CD4-positive, alpha-beta T cell treated with Interferon alpha-2 for 1 hour (primary cell): ENCODE results near the gene RTN4R.
"Not testable (repeated sequence)": the region's sequence is repeated elsewhere in the genome, so short reads cannot be mapped to it uniquely, and the experiment has no call there.

Experiments
- DNase-seq, 2 donors: peaks; one replicate each; pipeline ENCODE4 v3.0.0-alpha.2; 2020 to 2022

Gene RTN4R

DNA sequence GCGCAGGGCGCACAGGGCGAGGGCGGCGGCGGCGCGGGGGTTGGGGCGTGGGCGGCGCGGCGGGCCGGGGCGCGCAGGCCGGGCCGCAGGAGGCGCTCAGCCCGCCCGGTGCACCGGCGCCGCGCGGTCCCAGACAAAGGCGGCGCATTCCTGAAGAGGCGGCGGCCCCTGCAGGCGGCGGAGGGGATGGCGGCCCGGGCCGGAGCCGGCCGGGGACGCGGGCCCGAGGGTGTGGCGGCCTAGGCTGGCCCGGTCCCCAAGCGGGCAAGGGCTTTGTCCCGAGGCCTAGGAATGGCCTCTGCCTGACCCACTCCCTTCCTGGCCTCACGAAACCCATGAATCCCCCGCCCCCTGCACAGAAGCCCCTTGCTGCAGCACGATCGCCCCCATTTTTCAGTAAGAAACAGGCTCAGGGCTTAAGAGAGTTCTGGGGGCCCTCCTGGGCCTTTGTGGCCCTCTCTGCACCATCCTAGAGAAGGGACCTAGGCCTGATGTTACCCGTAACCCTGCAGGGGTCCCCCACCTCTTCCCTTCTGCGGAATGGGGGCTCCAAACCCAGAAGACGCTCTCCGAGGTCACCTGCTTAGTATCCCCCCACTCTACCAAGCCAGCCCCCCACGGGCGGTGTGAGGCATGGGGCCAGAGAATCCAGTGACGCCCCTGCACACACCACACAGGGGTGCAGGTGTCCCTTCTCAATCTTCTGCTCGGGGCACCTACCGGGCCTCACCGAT lies at the start of gene RTN4R:
RTN4R (minus strand) TSS at position 40 of the 734 bp plus-strand sequence. CDS start 226 bp downstream, outside the sequence.
- DNase-seq = peak; percentile 43 to 65

DNA sequence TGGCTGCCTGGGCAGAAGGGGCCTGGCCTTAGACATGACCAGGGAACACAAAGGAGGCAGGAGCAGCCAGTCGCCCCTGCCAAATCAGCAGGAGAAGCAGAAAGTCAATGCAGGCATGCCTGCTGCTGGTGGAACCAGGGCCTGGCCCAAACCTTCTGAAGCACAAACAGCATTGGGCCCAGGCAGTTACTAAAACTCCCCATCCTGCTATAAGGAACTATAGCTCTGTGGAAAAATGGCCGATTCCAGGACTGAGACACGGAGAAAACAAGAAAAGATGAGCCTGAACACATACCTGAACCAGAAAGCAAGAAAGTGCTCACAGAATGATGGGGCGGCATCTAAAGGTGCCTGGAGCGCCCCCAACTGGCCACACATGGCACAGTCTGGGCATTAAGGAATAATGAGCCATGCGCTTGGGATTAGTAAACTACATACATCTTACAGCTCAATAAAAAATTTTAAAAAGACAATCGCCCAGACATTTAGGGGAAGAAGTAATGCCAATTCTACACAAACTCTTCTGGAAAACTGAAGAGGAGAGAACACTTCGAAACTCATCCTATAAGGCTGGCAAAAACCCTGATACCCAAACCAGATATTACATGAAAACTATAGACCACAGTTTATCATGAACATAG lies 49.4 kb upstream of the RTN4R start:
- peak in 1 of 2 donors; percentile 53 for DNase-seq

DNA sequence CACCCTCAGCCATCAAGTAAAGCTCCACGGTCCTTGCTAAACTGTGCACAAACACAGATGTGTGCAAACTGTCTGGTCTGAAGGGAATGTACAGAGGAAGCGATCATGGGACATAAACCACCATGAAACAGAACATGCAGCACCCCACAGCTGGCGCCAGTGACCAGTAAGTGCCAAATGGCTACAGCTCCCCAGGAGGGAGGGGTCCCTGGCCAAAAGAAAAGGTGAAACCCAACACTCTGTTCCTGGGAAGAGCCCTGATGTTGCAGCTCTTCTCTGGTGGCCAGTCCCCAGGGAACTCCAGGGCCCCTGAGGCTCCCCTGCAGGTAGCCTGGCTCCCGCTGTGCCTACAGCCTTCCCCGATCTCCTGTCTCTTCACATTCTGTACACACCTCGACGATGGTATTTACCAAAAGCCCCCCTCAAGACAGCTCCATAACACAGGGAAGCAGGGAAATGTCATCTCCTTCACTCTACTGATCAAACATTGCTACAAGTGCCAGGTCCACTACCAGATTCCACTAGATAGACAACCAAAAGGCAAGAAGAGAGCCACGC lies 48.8 kb upstream of the RTN4R start:
- DNase-seq = no peak

DNA sequence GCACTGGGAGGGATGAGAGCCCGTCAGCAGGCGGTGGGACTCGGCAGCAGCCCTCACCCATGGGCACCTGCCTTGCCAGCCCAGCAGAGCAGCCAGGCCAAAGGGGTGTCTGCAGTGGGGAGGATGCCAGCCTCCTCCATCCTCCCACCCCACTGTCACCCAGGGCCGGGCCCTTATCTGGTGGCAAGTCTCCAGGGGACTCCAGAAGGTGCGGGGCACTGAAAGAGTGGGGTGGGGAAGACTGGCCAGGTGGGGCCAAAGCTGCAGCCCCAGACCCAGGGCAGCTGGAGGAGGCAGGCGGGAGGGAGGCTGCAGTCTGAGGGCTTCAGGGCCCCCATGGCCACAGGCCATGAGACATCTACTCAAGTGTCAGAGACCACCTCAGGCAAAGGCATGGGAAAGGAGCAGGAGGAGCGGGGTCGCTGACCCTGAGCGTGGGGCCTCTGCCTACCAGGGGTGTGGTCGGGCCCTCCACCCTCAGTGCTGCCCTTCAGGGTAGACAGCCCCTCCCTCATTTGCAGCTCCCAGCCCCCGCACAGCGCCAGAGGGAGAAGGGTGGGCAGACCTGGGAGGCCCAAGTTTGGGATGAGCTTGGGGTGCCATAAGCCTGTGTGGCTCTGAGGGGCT lies 48.2 kb upstream of the RTN4R start:
- DNase-seq = no peak

DNA sequence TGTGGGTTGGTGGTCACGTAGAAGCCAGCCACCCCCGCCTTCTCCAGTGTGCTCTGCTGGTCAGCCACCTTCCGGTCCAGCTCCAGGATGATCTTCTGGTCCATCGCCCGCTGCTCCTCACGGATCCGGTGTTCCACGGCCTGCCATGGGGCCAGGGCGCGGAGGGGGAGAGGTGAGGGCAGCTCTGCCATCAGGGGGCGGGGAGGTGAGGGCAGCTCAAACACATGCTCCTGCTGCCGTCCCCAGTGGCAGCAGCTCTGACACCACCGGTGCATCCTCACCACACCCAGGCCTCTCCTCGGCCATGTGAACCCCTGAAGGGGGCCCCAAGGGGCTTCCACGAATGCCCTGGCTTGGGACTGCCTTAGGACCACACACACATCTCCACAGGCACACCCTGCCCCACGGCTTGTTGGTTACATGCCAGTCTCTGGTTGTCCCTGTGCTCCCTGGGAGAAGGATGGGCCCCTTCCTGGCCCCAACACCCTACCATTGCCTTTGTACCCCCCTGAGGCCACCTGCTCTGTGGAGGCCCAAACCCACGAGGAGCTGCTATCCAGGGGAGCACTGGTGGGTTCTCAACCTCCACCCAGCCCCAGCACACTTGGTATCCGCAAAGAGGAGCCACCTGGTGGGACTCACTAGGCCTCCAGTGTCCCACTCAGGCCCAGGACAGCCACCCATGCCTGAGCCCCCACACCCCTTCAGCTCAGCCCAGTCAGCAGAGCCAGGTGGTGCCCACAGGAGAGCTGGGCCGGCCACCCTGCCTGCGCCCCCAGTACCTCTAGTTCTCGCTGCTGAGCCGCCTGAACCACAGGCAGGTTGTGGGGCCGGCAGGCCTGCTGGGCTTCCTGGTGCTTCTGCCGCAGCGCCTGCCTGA lies 47.5 kb upstream of the RTN4R start:
- DNase-seq = no peak

DNA sequence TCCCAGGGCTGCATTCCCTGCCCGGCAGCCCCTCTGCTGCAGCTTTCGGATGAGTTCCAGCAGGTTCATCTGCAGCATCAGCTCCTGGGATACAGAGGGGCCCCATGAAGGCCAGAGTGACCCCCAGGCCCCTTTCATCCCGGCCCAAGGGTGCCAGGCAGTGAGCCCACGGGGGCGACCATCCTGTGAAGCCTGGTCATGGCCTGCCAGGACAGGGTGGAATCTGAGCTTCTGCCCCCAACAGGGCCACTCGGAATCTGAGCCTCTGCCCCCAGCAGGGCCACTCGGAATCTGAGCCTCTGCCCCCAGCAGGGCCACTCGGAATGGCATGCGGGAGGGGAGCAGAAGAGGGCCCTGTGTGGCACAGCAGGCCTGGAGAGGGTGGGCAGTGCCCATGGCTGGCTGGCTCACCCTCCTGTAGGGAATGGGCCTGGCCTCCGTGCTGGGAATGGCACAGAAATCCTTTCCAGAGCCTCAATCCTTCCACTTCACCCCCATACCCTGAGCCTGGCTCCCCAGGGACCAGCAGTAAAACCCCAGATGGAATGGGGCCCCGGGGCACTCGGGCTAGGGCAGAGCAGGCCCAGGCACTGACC lies 46.7 kb upstream of the RTN4R start:
- DNase-seq = not testable (repeated sequence)

DNA sequence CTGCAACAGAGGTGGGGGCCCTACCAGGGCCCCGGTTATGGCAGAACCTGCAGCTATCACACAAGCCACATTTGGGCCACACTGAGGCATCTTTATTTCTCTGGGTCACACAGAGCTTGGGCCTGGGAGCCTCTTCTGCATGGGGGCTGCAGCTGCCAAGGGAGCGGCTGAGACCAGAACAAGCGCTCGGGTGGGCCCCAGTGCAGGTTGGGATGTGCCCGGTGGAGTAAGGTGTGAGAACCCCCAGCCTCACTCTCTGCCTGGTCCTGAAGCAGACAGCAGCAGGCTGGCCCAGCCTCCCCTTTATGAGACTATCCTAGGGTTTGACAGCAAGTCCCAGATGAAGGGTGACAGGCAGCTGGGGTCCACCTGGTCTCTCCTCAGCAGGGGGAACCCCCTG lies 46.1 kb upstream of the RTN4R start:
- DNase-seq = not testable (repeated sequence)

DNA sequence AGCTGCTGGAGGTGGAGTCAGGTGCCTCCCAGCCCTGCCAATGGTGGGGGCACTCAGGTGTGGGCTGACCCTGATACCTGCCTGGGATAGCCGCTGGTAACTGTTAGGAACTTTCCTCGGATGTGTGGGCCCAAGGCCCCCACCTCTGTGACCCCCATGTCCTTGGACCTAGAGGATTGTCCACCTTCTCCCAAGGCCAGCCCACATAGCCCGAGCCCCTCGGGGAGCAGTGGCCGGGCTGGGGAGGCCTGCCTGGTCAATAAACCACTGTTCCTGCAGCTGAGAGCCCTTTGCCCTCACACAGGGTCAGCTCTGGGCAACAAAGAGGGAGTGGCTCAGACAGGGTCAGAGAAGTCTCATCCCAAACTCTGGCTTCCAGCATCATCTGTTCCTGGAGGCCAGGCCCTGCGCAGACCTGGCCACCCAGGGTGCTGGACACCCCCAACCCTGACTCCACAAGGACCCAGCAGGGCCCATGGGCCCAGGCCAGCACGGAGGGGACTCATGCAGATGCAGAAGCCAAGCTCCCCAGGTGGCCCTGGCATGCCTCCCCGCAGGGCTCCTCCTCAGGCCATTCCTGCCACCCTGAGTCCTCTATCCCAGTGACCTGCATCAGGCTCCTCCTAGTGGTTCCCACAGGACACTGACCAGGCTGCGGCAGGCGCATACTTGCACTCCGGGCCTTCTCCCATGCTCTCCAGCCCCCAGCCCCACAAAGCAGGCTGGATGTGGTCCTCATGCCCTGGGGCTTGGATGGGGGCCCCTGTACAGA lies 45.4 kb upstream of the RTN4R start:
- DNase-seq = not testable (repeated sequence)

DNA sequence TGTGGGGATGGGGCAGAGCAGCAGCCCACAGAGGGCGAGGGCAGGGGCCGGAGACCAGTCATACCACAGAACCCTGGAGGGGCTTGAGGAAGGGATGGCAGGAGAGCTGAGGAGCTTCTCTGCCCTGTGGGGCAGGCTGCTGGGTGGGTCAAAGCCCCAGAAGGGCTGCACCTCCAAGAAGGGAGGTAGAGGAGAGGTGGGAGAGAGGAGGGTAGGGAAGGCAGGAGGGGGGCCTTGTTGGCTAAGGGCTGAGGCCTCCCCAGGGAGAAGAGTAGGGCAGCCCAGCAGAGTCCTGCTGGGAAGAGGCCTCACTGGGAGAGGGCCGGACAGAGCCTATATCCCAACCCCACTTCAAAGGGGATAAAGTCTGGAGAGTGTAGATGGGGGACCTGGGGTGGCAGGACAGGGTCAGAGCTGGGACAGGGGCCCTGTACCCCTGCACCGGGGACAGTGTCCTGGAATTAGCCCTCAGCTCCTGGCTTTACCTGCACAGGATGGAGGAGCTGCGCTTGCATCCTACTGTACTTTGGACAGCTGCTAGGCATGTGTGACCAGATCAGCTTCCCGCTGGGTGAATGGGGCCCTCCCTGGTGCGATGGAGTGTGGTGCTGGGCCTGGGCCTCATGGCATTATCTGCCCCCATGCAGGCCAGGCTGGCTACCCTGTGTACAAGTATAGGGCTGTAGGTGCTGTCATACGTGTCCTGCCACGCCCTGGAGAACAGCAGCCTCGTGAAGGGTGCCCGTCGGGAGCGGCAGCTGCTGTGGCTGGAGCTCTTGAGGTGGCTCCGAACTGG lies 44.5 kb upstream of the RTN4R start:
- DNase-seq = no peak

DNA sequence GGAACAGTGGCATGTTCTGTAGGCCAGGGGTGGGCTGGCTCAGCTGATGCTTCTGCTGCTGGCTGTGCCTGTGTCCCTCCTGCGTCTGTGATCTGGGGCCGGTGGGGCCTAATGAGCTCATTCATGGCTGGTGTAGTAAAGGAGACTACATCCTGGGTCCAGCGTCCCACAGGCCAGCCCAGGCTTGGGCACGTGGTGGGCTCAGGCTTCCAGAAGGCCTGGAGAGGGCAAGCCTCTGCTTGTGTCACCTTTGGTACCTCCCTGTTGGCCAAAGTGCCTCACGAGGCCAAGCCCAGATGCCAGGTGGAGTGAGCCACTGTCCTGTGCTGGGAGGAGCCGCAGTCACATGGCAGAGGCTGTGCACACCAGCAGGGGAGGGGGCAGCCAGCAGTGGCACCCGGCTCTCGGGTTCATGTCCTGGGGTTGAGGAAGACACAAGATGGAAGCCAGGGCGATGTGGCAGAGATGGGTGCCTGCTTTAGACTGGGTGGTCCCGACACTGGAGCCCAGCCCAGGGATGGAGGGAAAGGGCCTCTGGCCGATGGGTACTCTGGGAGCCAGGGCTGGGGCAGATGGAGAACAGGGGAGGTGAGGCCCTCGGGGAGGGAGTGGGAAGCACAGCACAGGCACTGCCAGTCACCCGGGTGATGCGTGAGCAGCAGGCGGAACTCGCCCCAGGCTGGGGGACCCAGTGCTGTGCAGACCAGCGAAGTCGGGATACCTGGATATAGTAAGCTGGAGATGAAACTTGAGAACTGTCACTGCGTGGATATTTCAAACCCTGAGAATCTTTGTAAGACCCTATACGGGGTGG lies 43.3 kb upstream of the RTN4R start:
- DNase-seq = not testable (repeated sequence)

DNA sequence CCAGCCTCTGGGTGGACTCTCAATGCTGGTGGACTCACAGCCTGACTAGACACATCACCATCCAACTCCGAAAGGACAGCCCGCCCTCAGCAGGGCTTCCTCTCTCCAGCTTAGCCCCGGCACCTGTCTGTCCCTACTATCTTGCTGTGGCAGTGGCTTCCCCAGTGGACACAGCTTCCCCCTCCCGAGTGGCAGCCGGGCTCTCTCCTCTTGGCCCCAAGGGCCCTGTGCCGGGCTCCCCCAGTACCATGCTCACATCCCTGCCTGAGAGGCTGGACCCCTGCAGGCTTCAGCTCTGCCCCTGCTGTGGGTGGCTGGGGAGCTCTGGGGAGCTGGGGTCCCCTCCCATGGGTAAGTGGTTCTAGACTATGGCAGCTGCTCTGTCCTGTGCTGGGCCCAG lies 42.7 kb upstream of the RTN4R start:
- DNase-seq = not testable (repeated sequence)

DNA sequence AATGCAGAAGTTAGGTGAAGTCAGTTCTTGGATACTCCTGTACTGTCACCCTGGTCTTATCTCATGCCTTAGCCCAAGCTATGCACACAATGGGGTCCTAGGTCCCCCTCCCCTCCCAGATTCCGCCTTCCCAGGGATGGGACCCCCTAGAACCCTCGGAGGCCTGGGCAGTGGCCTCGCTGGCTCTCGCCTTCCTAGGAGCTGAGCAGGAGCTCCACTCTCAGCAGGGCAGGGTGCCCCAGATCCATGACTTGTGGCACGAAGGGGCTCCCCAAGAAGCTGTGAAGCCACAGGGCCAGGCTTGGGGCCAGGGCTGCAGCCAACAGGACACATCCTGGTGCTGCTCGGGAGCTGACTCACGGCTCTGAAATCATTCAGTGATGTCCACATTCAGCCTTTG lies 42.1 kb upstream of the RTN4R start:
- not testable (repeated sequence) for DNase-seq

DNA sequence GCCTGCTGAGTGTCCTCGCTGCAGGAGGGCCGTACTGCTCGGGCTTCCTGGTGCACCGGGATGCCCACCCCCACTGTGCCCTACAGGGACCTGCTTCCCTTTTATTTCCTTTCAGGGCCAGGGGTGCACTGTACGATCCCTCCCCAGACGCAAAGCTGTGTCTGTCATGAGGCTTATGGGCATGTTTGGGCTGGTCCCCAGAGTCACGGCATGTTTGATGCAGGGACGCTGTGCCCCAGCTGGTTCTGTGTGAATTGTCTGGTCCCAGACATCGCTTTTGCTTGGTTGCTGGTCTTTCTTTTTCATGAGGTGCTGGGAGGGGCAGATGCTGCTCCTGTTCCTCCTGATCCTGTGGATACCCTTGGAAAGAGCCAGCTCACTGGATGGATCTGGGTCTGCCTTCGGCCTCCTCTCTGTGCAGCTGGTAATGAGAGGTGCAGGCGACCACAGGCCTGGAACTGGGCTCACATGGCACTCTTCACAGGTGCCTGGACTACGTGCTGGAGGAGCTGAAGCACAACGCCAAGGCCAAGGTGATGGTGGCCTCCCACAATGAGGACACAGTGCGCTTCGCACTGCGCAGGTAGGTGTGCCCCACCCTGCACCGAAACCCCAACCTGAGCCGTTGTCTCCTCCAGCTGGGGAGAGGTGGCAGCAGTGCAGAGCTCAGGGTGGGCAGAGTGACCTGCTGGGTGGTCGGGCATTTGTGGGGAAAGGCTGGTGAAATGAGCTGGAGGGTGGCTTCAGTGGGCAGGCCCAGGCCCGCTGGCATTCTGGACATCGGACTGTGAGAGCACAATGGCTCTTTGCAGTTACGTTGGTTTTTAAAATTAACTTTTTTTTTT lies 40.9 kb upstream of the RTN4R start:
- not testable (repeated sequence) for DNase-seq

DNA sequence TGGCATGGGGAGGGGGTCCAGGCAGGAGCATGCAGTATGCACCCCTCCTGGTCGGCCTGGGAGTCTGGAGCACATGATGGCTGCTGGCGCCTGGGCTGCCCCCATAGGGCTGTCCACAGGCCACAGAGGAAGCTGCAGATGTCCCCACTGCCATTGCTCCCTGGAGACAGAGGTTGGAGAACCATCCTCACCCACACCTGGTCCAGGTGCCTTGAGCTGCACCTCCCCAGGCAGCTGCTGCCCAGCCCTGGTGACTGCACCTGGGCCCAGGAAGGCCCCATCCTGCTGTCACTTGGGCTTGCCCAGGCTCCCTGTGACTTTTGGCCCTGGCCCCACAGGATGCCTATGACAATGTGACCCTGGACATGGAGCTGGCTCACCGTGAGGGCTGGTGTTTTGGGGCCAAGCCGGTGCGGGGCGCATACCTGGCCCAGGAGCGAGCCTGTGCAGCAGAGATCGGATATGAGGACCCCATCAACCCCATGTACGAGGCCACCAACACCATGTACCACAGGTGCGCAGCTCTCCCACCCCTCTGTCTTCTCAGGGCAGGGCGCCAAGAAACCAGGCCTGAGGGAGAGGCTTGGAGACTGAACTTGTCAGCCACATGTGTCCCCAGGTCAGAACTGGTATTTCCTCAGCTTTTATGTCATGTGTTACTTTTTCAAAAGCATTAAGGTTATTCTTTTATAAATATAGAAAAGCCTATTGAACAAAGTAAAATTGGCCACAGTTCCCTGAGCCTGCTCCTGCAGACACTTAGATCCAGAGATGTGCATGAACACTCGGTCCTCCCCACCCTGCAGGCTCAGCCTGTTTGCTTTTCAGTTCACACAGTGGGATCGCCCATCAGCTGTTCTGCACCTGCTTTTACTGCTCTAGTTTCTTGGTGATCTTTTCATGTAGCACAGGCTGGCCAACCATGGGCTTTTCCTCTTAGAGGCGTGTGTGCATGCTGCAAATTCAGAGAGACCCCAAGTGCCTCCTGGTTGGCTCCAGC lies 39.6 kb upstream of the RTN4R start:
- not testable (repeated sequence) for DNase-seq

DNA sequence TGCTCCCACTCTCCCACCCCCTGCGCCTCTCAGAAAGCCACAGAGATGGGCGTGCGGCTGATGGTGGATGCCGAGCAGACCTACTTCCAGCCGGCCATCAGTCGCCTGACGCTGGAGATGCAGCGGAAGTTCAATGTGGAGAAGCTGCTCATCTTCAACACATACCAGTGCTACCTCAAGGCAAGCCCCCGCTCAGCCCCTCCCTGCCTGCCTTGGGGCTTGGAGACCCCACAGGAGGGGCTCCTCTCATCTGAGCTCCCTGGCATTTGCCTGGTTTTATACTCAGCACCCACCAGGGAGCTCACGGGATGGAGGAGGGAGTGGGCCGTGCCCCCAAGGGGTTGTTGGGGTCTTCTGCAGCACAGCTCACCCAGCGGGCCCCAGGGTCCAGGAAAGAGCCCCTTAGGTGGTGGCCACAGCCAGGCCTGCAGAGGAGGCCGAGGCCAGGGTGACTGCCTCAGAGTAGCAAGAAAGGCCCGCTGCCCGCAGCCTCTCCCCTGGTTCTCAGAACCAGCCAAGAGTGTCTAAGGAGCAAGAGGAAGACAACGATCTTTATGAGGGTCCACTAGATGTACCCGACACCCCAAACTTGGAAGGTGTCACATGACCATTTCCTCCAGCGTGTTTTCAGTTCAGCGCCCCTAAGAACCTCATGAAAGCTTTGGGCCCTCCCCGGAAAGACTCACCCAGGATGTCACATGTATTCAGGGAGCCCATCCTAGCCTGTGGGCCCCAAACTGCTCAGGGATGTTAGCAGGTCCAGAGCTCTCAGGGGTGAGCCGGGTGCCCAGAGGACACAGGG lies 38.7 kb upstream of the RTN4R start:
- not testable (repeated sequence) for DNase-seq

DNA sequence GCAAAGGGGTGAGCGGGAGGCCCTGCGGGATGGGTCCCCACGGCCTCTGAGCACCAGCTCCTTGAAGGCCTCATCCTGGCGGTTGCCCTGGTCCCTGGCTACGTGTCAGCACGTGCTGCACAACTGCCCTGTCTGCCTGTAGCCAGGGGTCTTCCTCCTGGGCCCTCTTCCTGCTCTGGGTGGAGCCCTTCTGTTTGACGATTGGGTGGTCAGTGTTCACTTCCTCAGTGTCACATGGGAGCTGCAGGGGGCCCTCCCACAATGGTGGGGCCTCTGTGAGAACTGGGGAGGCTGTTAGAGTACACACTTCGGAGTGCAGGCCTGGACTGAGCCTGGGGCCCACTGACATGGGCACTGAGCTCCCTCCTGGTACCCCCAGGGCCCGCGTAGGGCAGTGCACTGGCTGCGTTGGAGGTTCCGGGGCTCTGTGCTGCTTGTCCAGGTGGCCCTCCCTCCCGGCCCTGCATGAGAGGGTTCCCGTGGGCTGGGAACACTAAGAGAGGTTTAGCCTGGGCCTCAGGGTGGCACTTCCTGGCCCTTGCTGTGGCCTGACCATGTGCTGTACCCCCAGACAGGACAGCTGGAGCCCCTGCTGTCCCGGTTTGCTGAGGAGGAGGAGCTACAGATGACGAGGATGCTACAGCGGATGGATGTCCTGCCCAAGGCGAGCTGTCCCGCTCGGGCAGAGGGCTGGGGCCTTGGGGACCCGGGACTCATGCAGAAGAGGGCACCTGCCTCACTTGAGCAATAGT lies 38.0 kb upstream of the RTN4R start:
- no peak for DNase-seq
